ENCODE measurements around the gene PDE4C.

- TF ChIP-seq, protein P1, sequence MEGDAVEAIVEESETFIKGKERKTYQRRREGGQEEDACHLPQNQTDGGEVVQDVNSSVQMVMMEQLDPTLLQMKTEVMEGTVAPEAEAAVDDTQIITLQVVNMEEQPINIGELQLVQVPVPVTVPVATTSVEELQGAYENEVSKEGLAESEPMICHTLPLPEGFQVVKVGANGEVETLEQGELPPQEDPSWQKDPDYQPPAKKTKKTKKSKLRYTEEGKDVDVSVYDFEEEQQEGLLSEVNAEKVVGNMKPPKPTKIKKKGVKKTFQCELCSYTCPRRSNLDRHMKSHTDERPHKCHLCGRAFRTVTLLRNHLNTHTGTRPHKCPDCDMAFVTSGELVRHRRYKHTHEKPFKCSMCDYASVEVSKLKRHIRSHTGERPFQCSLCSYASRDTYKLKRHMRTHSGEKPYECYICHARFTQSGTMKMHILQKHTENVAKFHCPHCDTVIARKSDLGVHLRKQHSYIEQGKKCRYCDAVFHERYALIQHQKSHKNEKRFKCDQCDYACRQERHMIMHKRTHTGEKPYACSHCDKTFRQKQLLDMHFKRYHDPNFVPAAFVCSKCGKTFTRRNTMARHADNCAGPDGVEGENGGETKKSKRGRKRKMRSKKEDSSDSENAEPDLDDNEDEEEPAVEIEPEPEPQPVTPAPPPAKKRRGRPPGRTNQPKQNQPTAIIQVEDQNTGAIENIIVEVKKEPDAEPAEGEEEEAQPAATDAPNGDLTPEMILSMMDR (IDR thresholded peaks at IDR 0.05; ENCODE audit: poor library complexity, severe bottlenecking), result no peak
- peak; percentile 21 for TF ChIP-seq EP300 (conservative IDR thresholded peaks at IDR 0.05; ENCODE audit: poor library complexity, severe bottlenecking)
- peak; percentile 84 for TF ChIP-seq POLR2AphosphoS5 (IDR thresholded peaks at IDR 0.05)
- peak; percentile 44 for TF ChIP-seq REST (IDR thresholded peaks at IDR 0.05; ENCODE audit: borderline replicate concordance)
- TF ChIP-seq EZH2 (IDR thresholded peaks at IDR 0.05; ENCODE audit: borderline replicate concordance, insufficient read depth, low read length, poor library complexity, severe bottlenecking), result no peak
- no peak for TF ChIP-seq SMC3 (conservative IDR thresholded peaks at IDR 0.05; ENCODE audit: poor library complexity)
- TF ChIP-seq RAD21 (conservative IDR thresholded peaks at IDR 0.05), result peak; percentile 18
Observed at GRCh38 chr19:18192673-18193387, 33.4 kb downstream of the PDE4C start, which contains the start of gene MPV17L2.

Data from neural cell (in vitro differentiated cells).